Thyroid gland (tissue), 4 donors: ENCODE measurements around the gene MAML1.

Experiments
- CTCF ChIP-seq, 6 experiments: fragments of 200-600 bp in 3 of 6; fragments of 450-650 bp in 3 of 6; sonication (generic) in 3 of 6; IDR thresholded peaks; one replicate each; pipeline ENCODE4 v1.5.1; 2016 to 2019; ENCODE audit warnings: antibody characterized with exemption in 6 of 6, mild to moderate bottlenecking in 2 of 6, inconsistent platforms in 1 of 6, moderate library complexity in 1 of 6
- POLR2A ChIP-seq, 2 donors: fragments of 450-650 bp; IDR thresholded peaks; one replicate each; pipeline ENCODE4 v1.6.1; 2017; ENCODE audit warnings: antibody characterized with exemption in 2 of 2, mild to moderate bottlenecking in 2 of 2, moderate library complexity in 1 of 2

GRCh38 chr5:179806250-179807048, 73.8 kb downstream of the MAML1 start, which contains the start of gene MGAT4B:
- TF ChIP-seq CTCF (IDR thresholded peaks at IDR 0.05): peak in 1 of 6 experiments; percentile 25
- TF ChIP-seq POLR2A (IDR thresholded peaks at IDR 0.05): peak; percentile 30 to 77
